Glutamatergic neuron (in vitro differentiated cells): ENCODE measurements around the gene SDCCAG8. TPM values are rescaled to one million over a fixed set of nuclear protein-coding genes. Genes with fewer than 3 reads are reported as not detected.

ENCODE experiments used
- DNase-seq: peaks from one replicate; pipeline ENCODE4 v3.0.0; 2022
- H3K27ac Mint-ChIP-seq: one replicate; pipeline ENCODE4 v1.8.0; 2020; ENCODE audit warnings: mild to moderate bottlenecking, mixed read lengths, inconsistent platforms; ENCODE audit not compliant: unreplicated experiment
- H3K27me3 Mint-ChIP-seq: one replicate; pipeline ENCODE4 v1.8.0; 2020; ENCODE audit warnings: mild to moderate bottlenecking, moderate library complexity, mixed read lengths, inconsistent platforms; ENCODE audit not compliant: unreplicated experiment
- H3K36me3 Mint-ChIP-seq: one replicate; pipeline ENCODE4 v1.8.0; 2020; ENCODE audit warnings: mild to moderate bottlenecking, mixed read lengths, inconsistent platforms; ENCODE audit not compliant: unreplicated experiment
- H3K4me1 Mint-ChIP-seq: one replicate; pipeline ENCODE4 v1.8.0; 2020; ENCODE audit warnings: mild to moderate bottlenecking, low read depth, mixed read lengths, inconsistent platforms; ENCODE audit not compliant: unreplicated experiment
- H3K4me3 Mint-ChIP-seq: one replicate; pipeline ENCODE4 v1.8.0; 2020; ENCODE audit warnings: mild to moderate bottlenecking, mixed read lengths, inconsistent platforms; ENCODE audit not compliant: unreplicated experiment
- H3K9me3 Mint-ChIP-seq: one replicate; pipeline ENCODE4 v1.8.0; 2020; ENCODE audit warnings: mild to moderate bottlenecking, moderate library complexity, mixed read lengths, inconsistent platforms; ENCODE audit not compliant: unreplicated experiment
- CTCF ChIP-seq: fragments of 200-600 bp; sonication (generic); IDR thresholded peaks from one replicate; pipeline ENCODE4 v1.5.0; 2021; ENCODE audit not compliant: partially characterized antibody, unreplicated experiment
- total RNA-seq: library from RNA; stranded (reverse); fragmentation: NEBNext Ultra II Directional; extraction: Animal tissue kit (Norgen Biotek cat#: 25700); gene quantifications from one replicate; pipeline ENCODE4 v1.2.1, GENCODE V29; 2021; ENCODE audit not compliant: unreplicated experiment

Gene SDCCAG8
- total RNA-seq, 1 donor from 2014 or later: 52.8 TPM

GRCh38 chr1:243507672-243508302 is 251.9 kb downstream of the SDCCAG8 start:
- Mint-ChIP-seq H3K4me1 (peaks cover 29% of the 10 kb centered on the region), H3K36me3 (peaks cover 9% of the 10 kb centered on the region), H3K9me3 (peaks cover 3% of the 10 kb centered on the region), H3K27me3 (peaks cover 2% of the 10 kb centered on the region), H3K27ac (peak overlapping the region; percentile 79), H3K4me3 (no peak overlapping the region)
- TF ChIP-seq CTCF: no peak
- DNase-seq: no peak

GRCh38 chr1:243508303-243508713 is 252.5 kb downstream of the SDCCAG8 start:
- Mint-ChIP-seq H3K27me3 (no peaks in the 10 kb centered on the region), H3K4me3 (no peak overlapping the region), H3K36me3 (peaks cover 6% of the 10 kb centered on the region), H3K9me3 (peaks cover 3% of the 10 kb centered on the region), H3K4me1 (peaks cover 34% of the 10 kb centered on the region), H3K27ac (peak overlapping the region; percentile 79)
- TF ChIP-seq CTCF: no peak
- no peak for DNase-seq

- Mint-ChIP-seq H3K27ac (peak overlapping the region; percentile 1), H3K36me3 (peaks cover 6% of the 10 kb centered on the region), H3K4me1 (peaks cover 37% of the 10 kb centered on the region), H3K27me3 (no peaks in the 10 kb centered on the region), H3K4me3 (no peak overlapping the region), H3K9me3 (peaks cover 3% of the 10 kb centered on the region)
- DNase-seq: no peak
- no peak for TF ChIP-seq CTCF
Measured at GRCh38 chr1:243508943-243509342, 253.1 kb downstream of the SDCCAG8 start.

DNA sequence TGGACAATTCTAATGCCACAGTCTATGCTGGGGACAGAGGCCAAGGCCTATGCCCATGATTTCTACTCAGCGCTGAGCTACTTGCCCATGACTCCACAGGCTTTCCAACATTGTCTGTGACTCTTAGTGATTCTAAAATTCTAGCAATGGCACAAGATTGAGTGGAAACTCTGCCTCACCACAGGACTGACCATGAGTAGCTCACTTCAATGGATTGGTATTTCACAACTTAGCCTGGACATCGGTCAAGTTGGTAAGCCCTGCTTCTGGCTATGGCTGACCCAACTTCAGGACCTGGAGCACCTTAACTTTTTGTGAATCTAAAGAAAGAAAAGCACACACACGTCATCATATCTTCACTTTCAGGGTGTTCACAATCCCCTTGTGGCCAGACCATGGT is 255.1 kb downstream of the SDCCAG8 start:
- peaks cover 6% of the 10 kb centered on the region for H3K36me3 Mint-ChIP-seq
- no peak for TF ChIP-seq CTCF
- DNase-seq: no peak
- peaks cover 34% of the 10 kb centered on the region for H3K4me1 Mint-ChIP-seq
- no peak overlapping the region for H3K27ac Mint-ChIP-seq
- H3K27me3 Mint-ChIP-seq: no peaks in the 10 kb centered on the region
- peaks cover 3% of the 10 kb centered on the region for H3K9me3 Mint-ChIP-seq
- H3K4me3 Mint-ChIP-seq: no peak overlapping the region

GRCh38 chr1:243513726-243514491 is 258.1 kb downstream of the SDCCAG8 start:
- DNase-seq: no peak
- H3K9me3 Mint-ChIP-seq: no peaks in the 10 kb centered on the region
- H3K4me1 Mint-ChIP-seq: peaks cover 9% of the 10 kb centered on the region
- H3K27me3 Mint-ChIP-seq: no peaks in the 10 kb centered on the region
- no peak overlapping the region for H3K27ac Mint-ChIP-seq
- TF ChIP-seq CTCF: no peak
- peaks cover 18% of the 10 kb centered on the region for H3K36me3 Mint-ChIP-seq
- no peak overlapping the region for H3K4me3 Mint-ChIP-seq
